NCI-H82 treated with DMSO at 0.1 percent for 48 hours (cell line): ENCODE data around the gene GOLGA6A.
A peak's percentile ranks its signal among the peaks of the same experiment; 100 is the strongest.
"Not testable (repeated sequence)": the region's sequence is repeated elsewhere in the genome, so short reads cannot be mapped to it uniquely, and the experiment has no call there.

Experiments used
- DNase-seq: peaks from one replicate; lab custom pipeline; 2025; ENCODE audit not compliant: unreplicated experiment; lab: John Stamatoyannopoulos, UW

Gene GOLGA6A

GRCh38 chr15:74082450-74082849 lies at the start of gene GOLGA6A:
Gene GOLGA6A (minus strand): TSS chr15:74082550. CDS start chr15:74082509, 41 bp downstream.
- not testable (repeated sequence) for DNase-seq

GRCh38 chr15:74131628-74132413 lies 49.5 kb upstream of the GOLGA6A start:
- DNase-seq, result no peak

- no peak for DNase-seq
Observed at GRCh38 chr15:74130849-74131627, 48.7 kb upstream of the GOLGA6A start.

- no peak for DNase-seq
Observed at GRCh38 chr15:74130155-74130848, 48.0 kb upstream of the GOLGA6A start, which contains the start of gene ISLR2. Gene ISLR2 (plus strand): TSS chr15:74130586. CDS start chr15:74132755, 2,169 bp downstream.

- no peak for DNase-seq
Observed at GRCh38 chr15:74129586-74130154, 47.3 kb upstream of the GOLGA6A start.

GRCh38 chr15:74128785-74129585 lies 46.6 kb upstream of the GOLGA6A start:
- no peak for DNase-seq

GRCh38 chr15:74127954-74128784 lies 45.8 kb upstream of the GOLGA6A start:
- no peak for DNase-seq

GRCh38 chr15:74127255-74127953 lies 45.1 kb upstream of the GOLGA6A start:
- DNase-seq, result peak; percentile 74

- no peak for DNase-seq
Observed at GRCh38 chr15:74124759-74125158, 42.4 kb upstream of the GOLGA6A start.

GRCh38 chr15:74124196-74124595 lies 41.8 kb upstream of the GOLGA6A start:
- no peak for DNase-seq

- no peak for DNase-seq
Observed at GRCh38 chr15:74123658-74124057, 41.3 kb upstream of the GOLGA6A start.

- no peak for DNase-seq
Observed at GRCh38 chr15:74123131-74123429, 40.7 kb upstream of the GOLGA6A start.

- DNase-seq, result no peak
Observed at GRCh38 chr15:74122403-74123130, 40.2 kb upstream of the GOLGA6A start.

- no peak for DNase-seq
Observed at GRCh38 chr15:74121858-74122257, 39.5 kb upstream of the GOLGA6A start.

- DNase-seq, result no peak
Observed at GRCh38 chr15:74121039-74121438, 38.7 kb upstream of the GOLGA6A start.

- no peak for DNase-seq
Observed at GRCh38 chr15:74120426-74120825, 38.1 kb upstream of the GOLGA6A start.

GRCh38 chr15:74109713-74110112 lies 27.4 kb upstream of the GOLGA6A start:
- DNase-seq, result no peak

GRCh38 chr15:74108611-74109010 lies 26.3 kb upstream of the GOLGA6A start:
- DNase-seq, result not testable (repeated sequence)
